PC-3 (cell line): ENCODE results near the gene ADAMTSL5. TPM values are rescaled to one million over a fixed set of nuclear protein-coding genes. Genes with fewer than 3 reads are reported as not detected.

Source experiments
- ATAC-seq: fragments of 200-7000 bp; cut with Tn5 transposase; 2 replicates; pipeline ENCODE4 v1.9.1; 2020; ENCODE audit warnings: mild to moderate bottlenecking, moderate library complexity
- BruUV-seq: library from RNA; stranded (reverse); fragments of 400-500 nt; replicated peaks from 2 replicates; lab custom pipeline; 2021; lab: Mats Ljungman, UMichigan
- CTCF ChIA-PET: fragments of 300-600 bp; sonication (Branson Sonifier 250); formaldehyde crosslinking; loops from one replicate; lab custom pipeline; 2022; ENCODE audit warnings: antibody characterized with exemption; lab: Charles Lee
- POLR2A ChIA-PET: fragments of 300-600 bp; sonication (Branson Sonifier 250); formaldehyde crosslinking; loops from one replicate; lab custom pipeline; 2022; ENCODE audit warnings: antibody characterized with exemption; ENCODE audit not compliant: unreplicated experiment; lab: Charles Lee
- DNase-seq: peaks from one replicate; pipeline ENCODE4 v3.0.0-alpha.2; 2015
- H2AFZ ChIP-seq: fragments of 300-600 bp; sonication (generic); 2 replicates; pipeline ENCODE4 v1.6.0; 2016; ENCODE audit warnings: antibody characterized with exemption, low read length
- H3F3A ChIP-seq: fragments of 300-600 bp; sonication (generic); one replicate; pipeline ENCODE4 v1.6.0; 2017; ENCODE audit warnings: antibody characterized with exemption, low read length, control low read depth, mild to moderate bottlenecking; ENCODE audit not compliant: unreplicated experiment
- H3K27ac ChIP-seq: fragments of 300-600 bp; sonication (generic); 2 replicates; pipeline ENCODE4 v1.5.1; 2016; ENCODE audit warnings: mild to moderate bottlenecking, low read length
- H3K27me3 ChIP-seq: fragments of 300-600 bp; sonication (generic); 2 replicates; pipeline ENCODE4 v1.6.1; 2016; ENCODE audit warnings: low read length, mixed read lengths
- H3K36me3 ChIP-seq: fragments of 300-600 bp; sonication (generic); 2 replicates; pipeline ENCODE4 v1.6.1; 2016; ENCODE audit warnings: low read depth, mixed run types, low read length, mixed read lengths
- H3K4me1 ChIP-seq: fragments of 300-600 bp; sonication (generic); 2 replicates; pipeline ENCODE4 v1.5.1; 2016; ENCODE audit warnings: low read length; ENCODE audit not compliant: insufficient read depth
- H3K4me2 ChIP-seq: fragments of 300-600 bp; sonication (generic); 2 replicates; pipeline ENCODE4 v1.6.0; 2016; ENCODE audit warnings: low read length
- H3K4me3 ChIP-seq: fragments of 300-600 bp; sonication (generic); 2 replicates; pipeline ENCODE4 v1.5.1; 2016; ENCODE audit warnings: mild to moderate bottlenecking, low read length, mixed read lengths
- H3K79me2 ChIP-seq: fragments of 300-600 bp; sonication (generic); 2 replicates; pipeline ENCODE4 v1.6.1; 2017; ENCODE audit warnings: low read length, mixed read lengths
- H3K9ac ChIP-seq: fragments of 300-600 bp; sonication (generic); 2 replicates; pipeline ENCODE4 v1.6.0; 2016; ENCODE audit warnings: mild to moderate bottlenecking, low read length
- H3K9me2 ChIP-seq: fragments of 300-600 bp; sonication (generic); replicated peaks from 2 replicates; pipeline ENCODE4 v1.6.1; 2016; ENCODE audit warnings: mixed run types, low read length, mixed read lengths
- H3K9me3 ChIP-seq: fragments of 300-600 bp; sonication (generic); 2 replicates; pipeline ENCODE4 v1.6.1; 2016; ENCODE audit warnings: low read length, mixed read lengths
- H4K20me1 ChIP-seq: fragments of 300-600 bp; sonication (generic); 2 replicates; pipeline ENCODE4 v1.6.1; 2016; ENCODE audit warnings: low read length, mixed read lengths
- CTCF ChIP-seq: fragments of 300-600 bp; sonication (generic); conservative IDR thresholded peaks from 2 replicates; pipeline ENCODE4 v1.5.1; 2017; ENCODE audit warnings: antibody characterized with exemption, low read depth, mild to moderate bottlenecking, low read length
- EZH2 ChIP-seq: fragments of 300-600 bp; sonication (generic); IDR thresholded peaks from one replicate; pipeline ENCODE4 v1.6.1; 2017; ENCODE audit warnings: antibody characterized with exemption, mild to moderate bottlenecking, low read length; ENCODE audit not compliant: unreplicated experiment
- EZH2phosphoT487 ChIP-seq: fragments of 300-600 bp; sonication (generic); IDR thresholded peaks from 2 replicates; pipeline ENCODE4 v1.6.1; 2018; ENCODE audit warnings: mild to moderate bottlenecking, antibody characterized with exemption, low read length, borderline replicate concordance
- intact Hi-C: fragments of 100-400 bp; cut with micrococcal nuclease; formaldehyde crosslinking; loops from 2 replicates; pipeline ENCODE4 v1.9.0; 2023
- total RNA-seq: library from RNA; depleted of rRNA; stranded (reverse); fragments of >200 nt; gene quantifications from 2 replicates; pipeline ENCODE4 v1.2.3, GENCODE V29; 2014

Gene ADAMTSL5
- total RNA-seq, 1 experiment from 2014 or later: 5.0 TPM

GRCh38 chr19:1551068-1552040 is 38.5 kb upstream of the ADAMTSL5 start:
- Histone ChIP-seq H3K79me2 (no peaks in the 10 kb centered on the region), H3K9me2 (no peaks in the 10 kb centered on the region), H4K20me1 (no peaks in the 10 kb centered on the region), H3K4me1 (no peaks in the 10 kb centered on the region), H3K27ac (no peak overlapping the region), H3K27me3 (no peaks in the 10 kb centered on the region), H2AFZ (no peak overlapping the region), H3K9me3 (no peaks in the 10 kb centered on the region), H3K9ac (no peak overlapping the region), H3K4me2 (no peak overlapping the region), H3K4me3 (no peak overlapping the region), H3K36me3 (no peaks in the 10 kb centered on the region), H3F3A (no peaks in the 10 kb centered on the region)
- intact Hi-C loops: no loop called here
- ChIA-PET CTCF (interaction anchor here (0.7 kb wide), 1 partner anchor 15 kb away, joined by 4 read pairs; no protein-coding TSS in a partner anchor), POLR2A (no interaction called here)
- BruUV-seq: no TSS peak
- DNase-seq (no peak), ATAC-seq (no peak)
- TF ChIP-seq EZH2 (no peak), CTCF (no peak), EZH2phosphoT487 (no peak)

- Histone ChIP-seq H3K9me3 (no peaks in the 10 kb centered on the region), H3K9me2 (no peaks in the 10 kb centered on the region), H3K4me3 (no peak overlapping the region), H3K27ac (no peak overlapping the region), H3F3A (no peaks in the 10 kb centered on the region), H3K4me2 (no peak overlapping the region), H3K27me3 (no peaks in the 10 kb centered on the region), H3K36me3 (no peaks in the 10 kb centered on the region), H2AFZ (no peak overlapping the region), H3K79me2 (no peaks in the 10 kb centered on the region), H4K20me1 (no peaks in the 10 kb centered on the region), H3K4me1 (no peaks in the 10 kb centered on the region), H3K9ac (no peak overlapping the region)
- intact Hi-C loops: loop anchor here (10.0 kb wide), 1 partner anchor 105 kb away; the partner anchor contains the start of gene TCF3
- TF ChIP-seq EZH2 (no peak), EZH2phosphoT487 (no peak), CTCF (no peak)
- ATAC-seq (no peak), DNase-seq (no peak)
- CTCF ChIA-PET: no interaction called here
- no TSS peak for BruUV-seq
- POLR2A ChIA-PET: no interaction called here
Measured at GRCh38 chr19:1549332-1549945, 36.6 kb upstream of the ADAMTSL5 start.
